Measurements from ENCODE around the gene PRKAG2.

DNA sequence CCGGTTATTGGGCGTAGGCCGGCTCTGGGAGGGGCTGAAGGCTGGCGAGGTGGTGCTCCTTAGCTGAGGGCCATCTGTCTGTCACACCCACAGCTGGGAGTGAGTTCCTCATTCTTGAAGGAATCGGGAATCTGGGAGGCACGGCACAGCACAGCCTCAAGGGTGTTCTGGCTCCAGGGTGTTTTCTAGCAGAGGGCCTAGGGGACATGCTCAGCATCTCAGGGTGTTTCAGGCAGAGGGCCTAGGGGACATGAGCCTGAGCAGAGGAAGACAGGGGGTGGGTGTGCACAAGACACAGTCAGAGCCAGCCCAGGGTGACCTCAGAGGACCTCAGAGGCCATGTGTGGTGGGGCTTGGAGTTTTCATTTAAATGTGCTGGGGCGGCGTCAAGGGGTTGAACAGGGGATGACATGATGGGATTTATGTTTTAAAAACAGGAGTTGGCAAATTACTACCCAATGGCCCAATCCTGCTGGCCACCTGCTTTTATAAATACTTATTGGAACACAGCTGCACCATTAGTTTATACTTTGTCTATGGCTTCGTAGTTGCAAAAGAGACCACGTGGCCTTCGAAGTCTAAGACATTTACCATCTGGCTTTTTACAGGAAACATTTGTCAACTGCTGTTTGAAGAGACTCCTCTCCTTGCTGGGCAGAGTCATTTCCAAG lies 121.6 kb downstream of the PRKAG2 start:
- TF ChIP-seq, protein P1, sequence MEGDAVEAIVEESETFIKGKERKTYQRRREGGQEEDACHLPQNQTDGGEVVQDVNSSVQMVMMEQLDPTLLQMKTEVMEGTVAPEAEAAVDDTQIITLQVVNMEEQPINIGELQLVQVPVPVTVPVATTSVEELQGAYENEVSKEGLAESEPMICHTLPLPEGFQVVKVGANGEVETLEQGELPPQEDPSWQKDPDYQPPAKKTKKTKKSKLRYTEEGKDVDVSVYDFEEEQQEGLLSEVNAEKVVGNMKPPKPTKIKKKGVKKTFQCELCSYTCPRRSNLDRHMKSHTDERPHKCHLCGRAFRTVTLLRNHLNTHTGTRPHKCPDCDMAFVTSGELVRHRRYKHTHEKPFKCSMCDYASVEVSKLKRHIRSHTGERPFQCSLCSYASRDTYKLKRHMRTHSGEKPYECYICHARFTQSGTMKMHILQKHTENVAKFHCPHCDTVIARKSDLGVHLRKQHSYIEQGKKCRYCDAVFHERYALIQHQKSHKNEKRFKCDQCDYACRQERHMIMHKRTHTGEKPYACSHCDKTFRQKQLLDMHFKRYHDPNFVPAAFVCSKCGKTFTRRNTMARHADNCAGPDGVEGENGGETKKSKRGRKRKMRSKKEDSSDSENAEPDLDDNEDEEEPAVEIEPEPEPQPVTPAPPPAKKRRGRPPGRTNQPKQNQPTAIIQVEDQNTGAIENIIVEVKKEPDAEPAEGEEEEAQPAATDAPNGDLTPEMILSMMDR (IDR thresholded peaks at IDR 0.05): no peak
- TF ChIP-seq POLR2A (IDR thresholded peaks at IDR 0.05) (no peak), EP300 (IDR thresholded peaks at IDR 0.05) (no peak)
